Adrenal gland (tissue), 5 donors: ENCODE data around the gene CNKSR2.

Experiments used
- CTCF ChIP-seq, 6 experiments: fragments of 450-650 bp in 4 of 6; fragments of 200-600 bp in 2 of 6; sonication (generic) in 1 of 6; IDR thresholded peaks; 1 replicate in 5 of 6; 2 replicates in 1 of 6; pipeline versions ENCODE4 v1.5.1 to v1.8.0; 2016 to 2021; ENCODE audit warnings: antibody characterized with exemption in 6 of 6, mild to moderate bottlenecking in 2 of 6, moderate library complexity in 1 of 6
- POLR2A ChIP-seq, 2 donors: fragments of 450-650 bp; IDR thresholded peaks; one replicate each; pipeline ENCODE4 v1.6.1; 2017; ENCODE audit warnings: antibody characterized with exemption in 2 of 2, mild to moderate bottlenecking in 2 of 2, moderate library complexity in 1 of 2
- donor health status: DM: no; HTN: no; CAD: no.

- TF ChIP-seq CTCF (IDR thresholded peaks at IDR 0.05) (no peak), POLR2A (IDR thresholded peaks at IDR 0.05) (no peak)
These were observed 246.0 kb downstream of the CNKSR2 start for GRCh38 chrX:21620234-21620633.
